HG03064 (cell line): ENCODE results near the gene ELAVL2.

Experiments used
- ATAC-seq: cut with Tn5 transposase; IDR thresholded peaks from one replicate; pipeline ENCODE4 v1.9.1; 2021; ENCODE audit warnings: low read depth; ENCODE audit not compliant: unreplicated experiment

ELAVL2 gene

GRCh38 chr9:23822261-23823169, 3.5 kb downstream of the ELAVL2 start:
- no peak for ATAC-seq

- no peak for ATAC-seq
Observed at GRCh38 chr9:23821375-23822181, 4.5 kb downstream of the ELAVL2 start.

- no peak for ATAC-seq
Observed at GRCh38 chr9:23820451-23821374, 5.3 kb downstream of the ELAVL2 start.

GRCh38 chr9:23819403-23819802, 6.6 kb downstream of the ELAVL2 start:
- no peak for ATAC-seq

GRCh38 chr9:23814243-23814642, 11.8 kb downstream of the ELAVL2 start:
- ATAC-seq: no peak

GRCh38 chr9:23812673-23813072, 13.4 kb downstream of the ELAVL2 start:
- no peak for ATAC-seq

GRCh38 chr9:23811633-23812032, 14.4 kb downstream of the ELAVL2 start:
- no peak for ATAC-seq

GRCh38 chr9:23803216-23803615, 22.8 kb downstream of the ELAVL2 start:
- no peak for ATAC-seq

- no peak for ATAC-seq
Observed at GRCh38 chr9:23801523-23801922, 24.5 kb downstream of the ELAVL2 start.

GRCh38 chr9:23799521-23799920, 26.5 kb downstream of the ELAVL2 start:
- ATAC-seq: no peak

- no peak for ATAC-seq
Observed at GRCh38 chr9:23798325-23798724, 27.7 kb downstream of the ELAVL2 start.

GRCh38 chr9:23796209-23796608, 29.8 kb downstream of the ELAVL2 start:
- no peak for ATAC-seq

- ATAC-seq: no peak
Observed at GRCh38 chr9:23790351-23791260, 35.4 kb downstream of the ELAVL2 start.

- ATAC-seq: no peak
Observed at GRCh38 chr9:23789529-23790254, 36.3 kb downstream of the ELAVL2 start.

- no peak for ATAC-seq
Observed at GRCh38 chr9:23784962-23785361, 41.1 kb downstream of the ELAVL2 start.

- no peak for ATAC-seq
Observed at GRCh38 chr9:23783509-23783908, 42.5 kb downstream of the ELAVL2 start.

GRCh38 chr9:23779220-23779619, 46.8 kb downstream of the ELAVL2 start:
- no peak for ATAC-seq

GRCh38 chr9:23777328-23777727, 48.7 kb downstream of the ELAVL2 start:
- ATAC-seq: no peak

GRCh38 chr9:23775549-23775948, 50.5 kb downstream of the ELAVL2 start:
- no peak for ATAC-seq
